Epidermal melanocyte (primary cell): ENCODE results near the gene TSPOAP1.

Experiments used
- DNase-seq: peaks from one replicate; pipeline ENCODE4 v3.0.0; 2011; ENCODE audit warnings: low spot score; ENCODE audit not compliant: insufficient read length

TSPOAP1 gene

GRCh38 chr17:58330538-58330996 is 2.0 kb upstream of the TSPOAP1 start:
- DNase-seq = no peak

DNA sequence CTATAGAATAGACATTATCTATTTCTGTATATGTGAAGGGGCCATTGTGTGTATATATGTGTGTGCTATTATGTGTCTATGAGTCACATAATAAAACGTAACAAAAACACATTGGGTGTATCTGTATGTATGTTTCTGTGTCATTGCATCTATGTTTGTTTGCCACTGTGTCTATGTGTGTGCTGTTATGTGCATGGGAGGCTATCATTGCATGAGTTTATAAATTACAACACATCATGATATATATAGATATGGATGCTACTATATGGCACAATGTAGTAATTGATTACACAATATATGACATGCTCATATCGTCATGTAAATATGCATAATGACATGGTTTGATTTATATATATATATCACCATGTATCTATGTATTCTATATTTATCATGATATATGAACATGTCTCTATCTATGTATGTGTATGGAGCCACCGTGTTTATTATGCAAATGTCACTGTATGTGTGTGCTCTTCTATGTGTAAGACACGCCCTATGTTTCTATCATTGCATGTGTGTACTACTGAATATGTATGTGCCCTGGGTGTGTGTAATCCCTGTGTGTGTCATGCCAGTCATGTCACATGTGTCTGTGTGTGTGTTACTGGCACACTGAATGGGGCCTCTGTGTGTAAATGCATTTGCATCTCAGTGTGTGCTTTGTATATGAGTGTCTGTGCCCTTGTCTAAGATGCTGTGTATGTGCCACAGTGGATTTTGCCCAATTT is 1.4 kb upstream of the TSPOAP1 start:
- DNase-seq = no peak

DNA sequence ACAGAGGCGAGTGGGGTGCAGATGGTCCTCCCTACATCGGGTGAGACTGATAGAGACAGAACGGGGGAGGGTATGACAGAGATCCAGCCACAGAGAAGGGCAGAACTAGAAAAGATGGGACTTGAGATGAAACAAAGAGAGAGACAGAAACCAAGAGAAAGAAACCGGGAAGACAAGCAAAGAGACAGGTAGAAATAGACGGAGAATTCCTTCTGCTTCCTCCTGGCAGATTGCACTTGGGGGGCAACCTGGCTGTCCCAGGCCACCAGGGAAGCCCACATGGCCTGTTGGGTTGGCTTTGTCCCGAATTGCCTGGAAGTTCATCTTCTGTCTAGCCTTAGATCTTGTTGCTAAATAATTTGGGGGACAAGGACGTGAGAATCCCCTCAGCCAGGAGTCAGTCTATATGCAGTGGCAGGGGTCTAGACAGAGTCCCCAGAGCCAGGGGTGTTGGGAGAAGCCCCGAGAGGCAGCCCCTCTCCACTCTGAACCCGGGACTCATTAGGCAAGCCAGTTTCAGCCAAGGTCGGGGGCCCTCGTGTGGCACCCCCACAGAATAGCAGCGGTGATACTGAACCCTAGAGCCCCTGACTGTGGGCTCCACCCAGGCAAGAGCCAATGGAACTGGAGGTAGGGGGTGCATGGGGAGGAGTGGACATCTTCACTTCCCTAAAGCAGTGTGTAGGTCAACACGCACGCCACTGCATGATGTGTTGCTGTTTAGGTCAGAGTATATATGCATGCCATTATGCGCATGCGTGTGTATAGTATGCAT is 627 bp upstream of the TSPOAP1 start:
- DNase-seq = no peak

DNA sequence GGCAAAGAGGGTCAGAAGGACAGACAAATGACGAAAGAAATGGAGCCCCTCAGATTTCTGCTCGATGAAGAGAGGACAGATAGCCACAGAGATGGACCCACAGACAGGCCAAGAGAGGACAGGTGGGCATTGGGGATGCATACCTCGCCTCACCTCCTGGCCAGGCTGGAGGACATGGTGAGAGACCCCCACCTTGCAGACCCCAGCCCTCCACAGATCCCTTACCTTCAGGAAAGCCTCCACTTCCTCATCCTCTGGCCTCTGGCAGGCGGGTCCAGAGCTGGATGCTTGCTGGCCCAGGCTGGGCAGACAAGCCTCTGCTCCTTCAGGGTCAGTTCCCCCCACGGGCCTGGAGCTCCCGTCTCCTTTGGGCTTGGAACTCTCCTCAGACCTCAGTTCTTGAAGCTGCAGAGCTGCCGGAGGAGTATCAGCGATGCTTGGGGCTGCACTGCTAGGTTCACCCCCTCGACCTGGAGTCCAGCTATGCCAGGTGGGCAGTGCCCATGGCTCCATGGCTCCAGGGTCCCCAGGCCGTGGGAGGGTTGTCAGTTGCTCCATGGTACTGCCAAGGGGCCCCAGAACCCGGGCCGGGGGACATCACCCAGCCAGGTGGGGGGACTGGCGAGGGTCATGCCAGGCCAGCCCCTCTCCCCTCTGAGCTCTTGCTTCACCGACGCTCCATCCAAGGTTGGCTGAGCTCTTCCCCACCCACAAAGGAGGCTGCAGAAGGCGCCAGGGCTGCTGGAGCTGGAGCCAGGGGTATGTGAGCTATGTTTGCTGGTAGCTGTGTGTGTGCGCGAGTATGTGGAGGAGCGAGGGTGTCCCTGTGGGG is 1.0 kb downstream of the TSPOAP1 start:
- DNase-seq = no peak

GRCh38 chr17:58326609-58327362 is 1.8 kb downstream of the TSPOAP1 start:
- no peak for DNase-seq

DNA sequence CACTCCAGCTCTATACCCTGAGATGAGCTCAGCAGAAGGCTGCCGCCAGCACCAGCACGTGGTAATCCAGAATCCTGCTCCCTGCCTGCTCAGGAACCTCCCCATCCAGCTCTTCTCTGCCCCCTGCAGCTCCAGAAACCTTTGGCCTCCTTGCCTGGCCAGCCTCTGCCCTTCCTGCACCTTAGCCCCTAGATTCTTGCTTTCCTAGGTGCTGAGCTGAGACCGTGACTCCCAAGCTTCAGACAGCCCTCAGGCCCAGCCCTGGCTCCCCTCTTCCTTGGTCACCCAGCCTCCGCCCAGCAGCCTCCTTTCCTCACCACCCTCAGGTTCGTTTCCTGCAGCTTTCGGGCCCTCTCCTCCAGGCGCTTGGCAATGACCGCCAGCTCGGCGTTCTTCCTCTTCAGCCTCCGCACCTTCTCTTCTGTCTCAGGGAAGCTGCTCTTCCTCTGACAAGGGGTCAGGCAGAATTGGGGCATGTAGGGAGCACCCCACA is 2.6 kb downstream of the TSPOAP1 start:
- no peak for DNase-seq

- DNase-seq = no peak
Observed at GRCh38 chr17:58325289-58325726, 3.3 kb downstream of the TSPOAP1 start.

- DNase-seq = peak; percentile 62
Observed at GRCh38 chr17:58324409-58325288, 3.9 kb downstream of the TSPOAP1 start.

- no peak for DNase-seq
Observed at GRCh38 chr17:58324056-58324408, 4.6 kb downstream of the TSPOAP1 start.

DNA sequence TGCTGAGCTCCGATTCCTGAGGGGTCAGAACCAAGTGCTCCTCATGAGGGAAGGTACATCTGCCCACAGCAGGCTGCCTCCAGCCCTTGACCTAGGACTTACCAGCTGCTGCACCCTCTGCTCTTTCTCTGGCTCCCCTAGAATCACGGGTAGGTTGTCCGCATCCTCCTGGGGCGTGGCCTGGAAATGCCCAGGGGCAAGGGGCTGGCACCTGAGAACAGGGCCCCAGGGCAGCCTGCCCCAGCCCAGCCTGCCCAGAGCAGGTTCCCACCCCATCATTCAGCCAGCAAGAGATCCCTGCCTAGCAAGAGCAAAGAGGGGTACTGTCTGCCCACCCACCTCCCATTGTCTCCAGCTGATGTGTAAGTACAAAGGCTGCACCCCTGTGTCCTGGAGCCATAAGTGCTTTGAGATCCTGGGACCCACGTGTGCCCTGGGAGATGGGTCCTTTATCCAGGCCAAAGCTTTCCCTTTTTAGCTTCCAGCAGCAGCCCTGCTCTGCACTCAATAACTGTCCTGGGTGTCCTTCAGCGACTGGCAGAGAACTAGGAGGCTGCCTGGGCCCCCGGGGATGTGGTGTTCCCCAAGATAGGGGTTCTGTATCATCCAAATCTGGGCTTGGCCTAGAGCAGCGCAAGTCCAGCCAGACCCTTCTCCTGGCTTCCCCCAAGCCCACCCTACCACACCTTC is 5.1 kb downstream of the TSPOAP1 start:
- DNase-seq = no peak

DNA sequence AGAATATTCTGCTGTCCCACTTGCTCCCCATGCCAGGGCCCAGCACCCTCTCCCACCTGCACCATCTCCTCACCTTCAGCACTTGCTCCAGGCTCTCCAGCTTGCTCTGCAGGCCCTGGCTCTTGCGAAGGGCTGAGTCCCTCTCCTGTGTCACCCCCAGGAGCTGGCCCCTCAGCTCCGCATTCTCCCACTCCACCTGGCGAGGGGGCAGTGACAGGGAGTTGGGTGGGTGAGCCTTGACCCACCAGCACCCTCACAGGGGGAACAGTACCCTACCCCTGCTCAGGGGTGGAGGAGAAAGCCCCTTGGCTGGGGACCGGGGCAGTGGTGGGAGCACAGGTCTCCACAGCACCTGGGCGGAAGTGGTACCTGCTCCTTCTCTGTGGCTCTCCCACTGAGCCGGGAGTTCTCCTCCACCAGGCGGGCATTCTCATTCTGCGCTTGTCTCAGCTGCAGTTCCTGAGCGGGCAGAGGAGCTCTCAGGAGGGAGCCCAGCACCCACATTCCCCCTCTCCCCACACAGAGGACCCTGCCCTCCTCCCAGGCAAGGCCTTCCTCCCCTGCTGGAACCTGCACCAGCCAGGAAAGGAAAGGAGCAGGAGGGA is 5.9 kb downstream of the TSPOAP1 start:
- no peak for DNase-seq

GRCh38 chr17:58321571-58322525 is 6.7 kb downstream of the TSPOAP1 start:
- DNase-seq = no peak

GRCh38 chr17:58320570-58321323 is 7.8 kb downstream of the TSPOAP1 start:
- no peak for DNase-seq

- no peak for DNase-seq
Observed at GRCh38 chr17:58320163-58320558, 8.4 kb downstream of the TSPOAP1 start.

GRCh38 chr17:58319173-58320162 is 9.1 kb downstream of the TSPOAP1 start:
- DNase-seq = no peak

DNA sequence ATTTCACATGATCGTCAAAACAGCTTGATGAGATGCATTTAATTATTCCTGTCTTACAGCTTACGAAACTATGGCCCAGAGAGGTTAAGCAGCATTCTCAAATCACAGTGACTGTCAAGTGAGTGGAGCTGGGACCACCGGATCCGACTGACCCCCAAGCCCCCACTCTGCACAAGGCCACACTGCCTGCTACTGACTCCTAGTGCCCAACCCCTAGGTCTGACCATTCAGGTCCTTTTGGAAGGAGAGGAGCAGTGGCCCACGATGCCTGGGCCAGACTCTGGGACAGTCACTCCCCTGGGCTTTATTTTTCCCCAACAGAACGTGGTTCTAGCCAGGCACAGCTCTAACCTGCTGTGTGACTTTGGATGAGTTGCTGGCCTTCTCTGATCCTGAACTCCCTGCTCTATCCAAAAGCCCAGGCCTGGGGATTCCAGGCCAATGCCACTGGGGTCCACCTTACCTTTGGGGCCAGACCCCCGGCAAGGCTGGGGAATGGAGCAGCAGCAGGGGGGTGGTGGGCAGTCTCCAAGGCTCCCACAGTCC is 9.9 kb downstream of the TSPOAP1 start:
- no peak for DNase-seq
